ENCODE data around the gene UGDH. TPM values are rescaled to one million over a fixed set of nuclear protein-coding genes. Genes with fewer than 3 reads are reported as not detected.

UGDH gene
- total and polyA plus RNA-seq, 2 of the 13 experiments (the other 11 are each of a cell fraction or from before 2014, with no cell fraction given): 99.0 to 384 TPM

GRCh38 chr4:39469429-39470077, 57.7 kb downstream of the UGDH start (continued):
- TF ChIP-seq, protein P1, sequence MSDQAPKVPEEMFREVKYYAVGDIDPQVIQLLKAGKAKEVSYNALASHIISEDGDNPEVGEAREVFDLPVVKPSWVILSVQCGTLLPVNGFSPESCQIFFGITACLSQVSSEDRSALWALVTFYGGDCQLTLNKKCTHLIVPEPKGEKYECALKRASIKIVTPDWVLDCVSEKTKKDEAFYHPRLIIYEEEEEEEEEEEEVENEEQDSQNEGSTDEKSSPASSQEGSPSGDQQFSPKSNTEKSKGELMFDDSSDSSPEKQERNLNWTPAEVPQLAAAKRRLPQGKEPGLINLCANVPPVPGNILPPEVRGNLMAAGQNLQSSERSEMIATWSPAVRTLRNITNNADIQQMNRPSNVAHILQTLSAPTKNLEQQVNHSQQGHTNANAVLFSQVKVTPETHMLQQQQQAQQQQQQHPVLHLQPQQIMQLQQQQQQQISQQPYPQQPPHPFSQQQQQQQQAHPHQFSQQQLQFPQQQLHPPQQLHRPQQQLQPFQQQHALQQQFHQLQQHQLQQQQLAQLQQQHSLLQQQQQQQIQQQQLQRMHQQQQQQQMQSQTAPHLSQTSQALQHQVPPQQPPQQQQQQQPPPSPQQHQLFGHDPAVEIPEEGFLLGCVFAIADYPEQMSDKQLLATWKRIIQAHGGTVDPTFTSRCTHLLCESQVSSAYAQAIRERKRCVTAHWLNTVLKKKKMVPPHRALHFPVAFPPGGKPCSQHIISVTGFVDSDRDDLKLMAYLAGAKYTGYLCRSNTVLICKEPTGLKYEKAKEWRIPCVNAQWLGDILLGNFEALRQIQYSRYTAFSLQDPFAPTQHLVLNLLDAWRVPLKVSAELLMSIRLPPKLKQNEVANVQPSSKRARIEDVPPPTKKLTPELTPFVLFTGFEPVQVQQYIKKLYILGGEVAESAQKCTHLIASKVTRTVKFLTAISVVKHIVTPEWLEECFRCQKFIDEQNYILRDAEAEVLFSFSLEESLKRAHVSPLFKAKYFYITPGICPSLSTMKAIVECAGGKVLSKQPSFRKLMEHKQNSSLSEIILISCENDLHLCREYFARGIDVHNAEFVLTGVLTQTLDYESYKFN (CRISPR knock-in tag; conservative IDR thresholded peaks at IDR 0.05): 0 out of 2 replicates have a peak, but pooled peaks have one; percentile 12
- TF ChIP-seq TFE3 (CRISPR knock-in tag; IDR thresholded peaks at IDR 0.05): 0 out of 2 replicates have a peak, but pooled peaks have one; percentile 20
- no peak for TF ChIP-seq MYC (CRISPR knock-in tag; IDR thresholded peaks at IDR 0.05; ENCODE audit: borderline replicate concordance)
- TF ChIP-seq ZSCAN21 (CRISPR knock-in tag; IDR thresholded peaks at IDR 0.05; ENCODE audit: borderline replicate concordance): no peak
- peak; percentile 43; the same call in 1 of the 2 replicates for TF ChIP-seq TSC22D2 (CRISPR knock-in tag; IDR thresholded peaks at IDR 0.05; ENCODE audit: borderline replicate concordance)
- TF ChIP-seq PAX8 (CRISPR knock-in tag; IDR thresholded peaks at IDR 0.05; ENCODE audit: borderline replicate concordance): no peak
- TF ChIP-seq ZNF709 (CRISPR knock-in tag; IDR thresholded peaks at IDR 0.05): no peak
- TF ChIP-seq EP300 (IDR thresholded peaks at IDR 0.05; ENCODE audit: low read depth in 2 of 2, low read length in 2 of 2): peak in 1 of 2 experiments; percentile 47; a peak in 1 of 4 replicates
- TF ChIP-seq EP300 (CRISPR knock-in tag; IDR thresholded peaks at IDR 0.05; ENCODE audit: borderline replicate concordance): no peak
- no peak for TF ChIP-seq TAF15 (IDR thresholded peaks at IDR 0.05; ENCODE audit: low read depth, low read length, poor library complexity, severe bottlenecking)
- peak; percentile 52; the same call in 1 of the 2 replicates for TF ChIP-seq KAT7 (CRISPR knock-in tag; IDR thresholded peaks at IDR 0.05; ENCODE audit: borderline replicate concordance)
- TF ChIP-seq KLF15 (CRISPR knock-in tag; IDR thresholded peaks at IDR 0.05; ENCODE audit: borderline replicate concordance): no peak
- TF ChIP-seq ZFP36 (IDR thresholded peaks at IDR 0.05; ENCODE audit: borderline replicate concordance, low read depth, low read length, partially characterized antibody): no peak
- TF ChIP-seq ZBTB42 (CRISPR knock-in tag; IDR thresholded peaks at IDR 0.05): no peak
- TF ChIP-seq STAT5B (CRISPR knock-in tag; IDR thresholded peaks at IDR 0.05): no peak
- TF ChIP-seq NFYB (CRISPR knock-in tag; IDR thresholded peaks at IDR 0.05): no peak
- no peak for TF ChIP-seq ZNF83 (CRISPR knock-in tag; IDR thresholded peaks at IDR 0.05; ENCODE audit: borderline replicate concordance)
- no peak for TF ChIP-seq TRAFD1 (CRISPR knock-in tag; IDR thresholded peaks at IDR 0.05; ENCODE audit: borderline replicate concordance)
- no peak for TF ChIP-seq WIZ (CRISPR knock-in tag; IDR thresholded peaks at IDR 0.05)
